K562 (cell line): ENCODE measurements around the gene SLC16A6. TPM values are rescaled to one million over a fixed set of nuclear protein-coding genes. Genes with fewer than 3 reads are reported as not detected.

ENCODE experiments used
- BRF1 ChIP-seq: IDR thresholded peaks from 3 replicates; pipeline ENCODE4 v1.6.1; 2011; ENCODE audit warnings: borderline replicate concordance, mild to moderate bottlenecking; ENCODE audit not compliant: insufficient read length; ENCODE audit errors: extremely low read depth
- CAMTA2 ChIP-seq: fragments of 250-450 bp; sonication (Bioruptor Pico); conservative IDR thresholded peaks from 2 replicates; pipeline ENCODE4 v1.5.1; 2022
- E2F4 ChIP-seq: sonication (generic); formaldehyde crosslinking; IDR thresholded peaks from 2 replicates; pipeline ENCODE4 v1.8.0; 2022; ENCODE audit warnings: mild to moderate bottlenecking, low read depth, missing genetic modification reagents
- FOXM1 ChIP-seq, 2 experiments: fragments of 450-650 bp in 1 of 2; sonication (generic) in 1 of 2; formaldehyde crosslinking in 1 of 2; IDR thresholded peaks; 2 replicates each; pipeline versions ENCODE4 v1.6.1 to v1.9.0; 2017 to 2022; ENCODE audit warnings: low read depth in 2 of 2, mild to moderate bottlenecking in 2 of 2, missing genetic modification reagents in 1 of 2, moderate library complexity in 1 of 2
- NFATC3 ChIP-seq: fragments of 450-650 bp; IDR thresholded peaks from 2 replicates; pipeline ENCODE4 v1.6.1; 2017; ENCODE audit warnings: mild to moderate bottlenecking
- SAFB ChIP-seq: fragments of 200-400 bp; formaldehyde crosslinking; IDR thresholded peaks from 2 replicates; pipeline ENCODE4 v1.6.1; 2017; ENCODE audit warnings: low read depth, low read length, borderline replicate concordance
- TEAD2 ChIP-seq: fragments of 450-650 bp; IDR thresholded peaks from 2 replicates; pipeline ENCODE4 v1.6.1; 2016; ENCODE audit warnings: missing genetic modification characterization, control low read depth, missing compliant biosample characterization
- ZBTB40 ChIP-seq, 2 experiments: fragments of 450-650 bp in 1 of 2; sonication (generic) in 1 of 2; formaldehyde crosslinking in 1 of 2; IDR thresholded peaks; 2 replicates each; pipeline versions ENCODE4 v1.7.1 to v1.9.0; 2016 to 2022; ENCODE audit warnings: inconsistent platforms in 1 of 2, mild to moderate bottlenecking in 1 of 2, missing genetic modification reagents in 1 of 2
- ZC3H8 ChIP-seq: fragments of 450-650 bp; IDR thresholded peaks from 2 replicates; pipeline ENCODE4 v1.6.1; 2017
- ZNF212 ChIP-seq: fragments of 450-650 bp; formaldehyde crosslinking; IDR thresholded peaks from 2 replicates; pipeline ENCODE4 v1.4.0; 2020; ENCODE audit warnings: mild to moderate bottlenecking
- ZNF311 ChIP-seq: fragments of 250-450 bp; sonication (Bioruptor Pico); IDR thresholded peaks from 2 replicates; pipeline ENCODE4 v1.4.0; 2020; ENCODE audit warnings: mild to moderate bottlenecking, moderate library complexity
- ZNF584 ChIP-seq: fragments of 200-800 bp; sonication (Bioruptor generic); IDR thresholded peaks from 2 replicates; pipeline ENCODE4 v1.6.1; 2016; ENCODE audit warnings: low read depth, mild to moderate bottlenecking, missing genetic modification characterization, missing compliant biosample characterization
- ZNF589 ChIP-seq: fragments of 200-800 bp; sonication (Bioruptor generic); IDR thresholded peaks from 2 replicates; pipeline ENCODE4 v1.6.1; 2016; ENCODE audit warnings: low read depth, missing genetic modification characterization, missing compliant biosample characterization
- ZNF707 ChIP-seq: fragments of 250-450 bp; sonication (Bioruptor Pico); conservative IDR thresholded peaks from 2 replicates; pipeline ENCODE4 v1.8.0; 2022; ENCODE audit warnings: inconsistent platforms, mild to moderate bottlenecking, moderate library complexity
- polyA plus RNA-seq, 8 experiments: library from polyadenylated mRNA; depleted of rRNA in 4 of 8; stranded (reverse) in 5 of 8; unstranded in 3 of 8; fragments of >200 nt; fragmentation: Nextera tagmentation in 2 of 8; fragmentation: Illumina TruSeq in 1 of 8; extraction: Ambion mirVana in 2 of 8; extraction: Trizol in 1 of 8; gene quantifications; 2 replicates each; pipeline versions ENCODE4 v1.2.1 to v1.2.3, GENCODE V29; 2011 to 2014; ENCODE audit warnings: inconsistent platforms in 1 of 8, missing spikeins in 1 of 8
- total RNA-seq, 7 experiments: library from RNA; depleted of rRNA in 6 of 7; stranded (reverse); fragments of >200 nt in 6 of 7; fragmentation: Illumina TruSeq in 2 of 7; extraction: Trizol in 2 of 7; gene quantifications; 2 replicates each; pipeline versions ENCODE4 v1.2.1 to v1.2.3, GENCODE V29; 2011 to 2021; ENCODE audit warnings: low replicate concordance in 1 of 7

SLC16A6 gene
- total and polyA plus RNA-seq, 9 of the 15 experiments (the other 6 are each of a cell fraction or from before 2014, with no cell fraction given): 0.05 to 0.31 (median 0.15) TPM

GRCh38 chr17:68290955-68291835 is at the start of gene SLC16A6, which contains the start of gene ARSG (continued):
- TF ChIP-seq CAMTA2 (no peak), ZNF584 (0 out of 2 replicates have a peak, but pooled peaks have one; percentile 60), NFATC3 (no peak), TEAD2 (tag) (no peak), ZNF311 (CRISPR knock-in tag) (no peak), ZNF589 (CRISPR knock-in tag) (peak; percentile 78; the same call in 1 of the 2 replicates), ZNF707 (no peak), BRF1 (no peak), FOXM1 (IDR thresholded peaks at IDR 0.05; ENCODE audit: low read depth) (no peak), FOXM1 (CRISPR knock-in tag; IDR thresholded peaks at IDR 0.05; ENCODE audit: low read depth) (no peak), SAFB (no peak), ZNF212 (CRISPR knock-in tag) (no peak), E2F4 (CRISPR knock-in tag) (no peak), ZBTB40 (IDR thresholded peaks at IDR 0.05) (no peak), ZBTB40 (CRISPR knock-in tag; IDR thresholded peaks at IDR 0.05) (no peak), ZC3H8 (no peak)
